Measurements from ENCODE around the gene BABAM2.

GRCh38 chr2:28047681-28048080 lies 157.2 kb downstream of the BABAM2 start:
- TF ChIP-seq CTCF (IDR thresholded peaks at IDR 0.05; ENCODE audit: borderline replicate concordance, extremely low read depth, low read length, poor library complexity, severe bottlenecking) (no peak), EZH2 (IDR thresholded peaks at IDR 0.05; ENCODE audit: borderline replicate concordance, low read depth, low read length, severe bottlenecking) (no peak)

Measured in DND-41 (cell line).